Prostate gland (tissue), 2 donors: ENCODE measurements around the gene ADARB2.
"Not testable (repeated sequence)": the region's sequence is repeated elsewhere in the genome, so short reads cannot be mapped to it uniquely, and the experiment has no call there.

Experiments
- POLR2A ChIP-seq: fragments of 450-650 bp; IDR thresholded peaks from one replicate; pipeline ENCODE4 v1.6.1; 2016; ENCODE audit warnings: antibody characterized with exemption, mild to moderate bottlenecking
- POLR2AphosphoS5 ChIP-seq: sonication (generic); formaldehyde crosslinking; IDR thresholded peaks from one replicate; pipeline ENCODE4 v1.6.1; 2017; ENCODE audit warnings: antibody characterized with exemption
- TF ChIP-seq, protein P1 (sequence below), 4 experiments: fragments of 200-600 bp in 2 of 4; fragments of 450-650 bp in 2 of 4; sonication (generic) in 2 of 4; IDR thresholded peaks; 1 replicate in 3 of 4; 2 replicates in 1 of 4; pipeline ENCODE4 v1.5.1; 2016 to 2019; ENCODE audit warnings: antibody characterized with exemption in 4 of 4, mild to moderate bottlenecking in 2 of 4, moderate library complexity in 2 of 4

DNA sequence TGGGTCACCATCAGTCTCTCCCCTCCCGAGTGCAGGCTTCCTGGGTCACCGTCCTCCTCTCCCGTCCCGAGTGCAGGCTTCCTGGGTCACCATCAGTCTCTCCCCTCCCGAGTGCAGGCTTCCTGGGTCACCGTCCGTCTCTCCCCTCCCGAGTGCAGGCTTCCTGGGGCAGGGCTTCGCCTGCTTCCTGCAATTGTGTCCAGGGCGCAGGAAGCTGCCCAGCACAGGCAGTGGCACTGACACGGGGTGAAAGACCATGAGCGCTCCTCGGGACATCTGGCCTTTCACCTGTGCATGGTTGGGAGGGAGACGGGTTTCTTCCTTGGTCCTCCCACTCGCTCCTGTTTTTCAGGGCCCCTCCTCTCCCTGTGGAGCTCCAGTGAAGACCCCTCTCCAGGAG is 339.2 kb downstream of the ADARB2 start:
- TF ChIP-seq, protein P1, sequence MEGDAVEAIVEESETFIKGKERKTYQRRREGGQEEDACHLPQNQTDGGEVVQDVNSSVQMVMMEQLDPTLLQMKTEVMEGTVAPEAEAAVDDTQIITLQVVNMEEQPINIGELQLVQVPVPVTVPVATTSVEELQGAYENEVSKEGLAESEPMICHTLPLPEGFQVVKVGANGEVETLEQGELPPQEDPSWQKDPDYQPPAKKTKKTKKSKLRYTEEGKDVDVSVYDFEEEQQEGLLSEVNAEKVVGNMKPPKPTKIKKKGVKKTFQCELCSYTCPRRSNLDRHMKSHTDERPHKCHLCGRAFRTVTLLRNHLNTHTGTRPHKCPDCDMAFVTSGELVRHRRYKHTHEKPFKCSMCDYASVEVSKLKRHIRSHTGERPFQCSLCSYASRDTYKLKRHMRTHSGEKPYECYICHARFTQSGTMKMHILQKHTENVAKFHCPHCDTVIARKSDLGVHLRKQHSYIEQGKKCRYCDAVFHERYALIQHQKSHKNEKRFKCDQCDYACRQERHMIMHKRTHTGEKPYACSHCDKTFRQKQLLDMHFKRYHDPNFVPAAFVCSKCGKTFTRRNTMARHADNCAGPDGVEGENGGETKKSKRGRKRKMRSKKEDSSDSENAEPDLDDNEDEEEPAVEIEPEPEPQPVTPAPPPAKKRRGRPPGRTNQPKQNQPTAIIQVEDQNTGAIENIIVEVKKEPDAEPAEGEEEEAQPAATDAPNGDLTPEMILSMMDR (IDR thresholded peaks at IDR 0.05): not testable (repeated sequence)
- not testable (repeated sequence) for TF ChIP-seq POLR2A, POLR2AphosphoS5
